SK-N-SH (cell line): ENCODE measurements around the gene TMEM214. TPM values are rescaled to one million over a fixed set of nuclear protein-coding genes. Genes with fewer than 3 reads are reported as not detected.

ENCODE experiments used
- CTCF ChIA-PET: fragments of 300-600, 350-600 bp; formaldehyde crosslinking; extraction: SDS; loops from one replicate; lab custom pipeline; 2021; lab: Yijun Ruan, JAX
- POLR2A ChIA-PET: fragments of 350-600 bp; sonication (Branson Sonifier 250); formaldehyde crosslinking; extraction: SDS; loops from one replicate; lab custom pipeline; 2020; ENCODE audit warnings: antibody characterized with exemption, inconsistent platforms; lab: Yijun Ruan, JAX
- DNase-seq: peaks from one replicate; pipeline ENCODE4 v3.0.0; 2012
- H2AFZ ChIP-seq: fragments of 200-600 bp; sonication (generic); 2 replicates; pipeline ENCODE4 v1.8.1; 2016; ENCODE audit warnings: antibody characterized with exemption, mild to moderate bottlenecking, low read depth
- H3F3A ChIP-seq: fragments of 200-600 bp; sonication (generic); replicated peaks from 2 replicates; pipeline ENCODE3; 2016; ENCODE audit warnings: antibody characterized with exemption, mild to moderate bottlenecking; ENCODE audit not compliant: insufficient read depth
- H3K27ac ChIP-seq, 2 experiments: fragments of 200-500 bp in 1 of 2; fragments of 200-600 bp in 1 of 2; sonication (Bioruptor generic) in 1 of 2; sonication (generic), shearing (Covaris generic) in 1 of 2; 2 replicates each; pipeline versions ENCODE4 v1.5.1 to v1.6.1; 2014 to 2016; ENCODE audit warnings: low read depth in 2 of 2, inconsistent platforms in 1 of 2, low read length in 1 of 2, mild to moderate bottlenecking in 1 of 2, mixed read lengths in 1 of 2
- H3K27me3 ChIP-seq: fragments of 200-600 bp; sonication (generic), shearing (Covaris generic); 2 replicates; pipeline ENCODE4 v1.6.1; 2016; ENCODE audit warnings: mixed run types; ENCODE audit not compliant: insufficient read depth
- H3K36me3 ChIP-seq, 2 experiments: fragments of 200-500 bp in 1 of 2; fragments of 200-600 bp in 1 of 2; sonication (Bioruptor generic) in 1 of 2; sonication (generic) in 1 of 2; replicated peaks in 1 of 2; 2 replicates each; pipeline versions ENCODE3 to v1.5.1; 2014 to 2016; ENCODE audit warnings: low read length in 1 of 2, mild to moderate bottlenecking in 1 of 2; ENCODE audit not compliant: insufficient read depth in 2 of 2, control insufficient read depth in 1 of 2
- H3K4me1 ChIP-seq, 2 experiments: fragments of 200-500 bp in 1 of 2; fragments of 200-600 bp in 1 of 2; sonication (Bioruptor generic) in 1 of 2; sonication (generic), shearing (Covaris generic) in 1 of 2; 2 replicates each; pipeline versions ENCODE4 v1.5.1 to v1.6.1; 2014 to 2016; ENCODE audit warnings: low read depth in 1 of 2, low read length in 1 of 2, mixed run types in 1 of 2; ENCODE audit not compliant: insufficient read depth in 2 of 2, control insufficient read depth in 1 of 2
- H3K4me2 ChIP-seq: fragments of 200-600 bp; sonication (generic), shearing (Covaris generic); 2 replicates; pipeline ENCODE4 v1.6.1; 2017; ENCODE audit warnings: mixed run types
- H3K4me3 ChIP-seq, 2 experiments: fragments of 200-500 bp in 1 of 2; fragments of 200-600 bp in 1 of 2; sonication (Bioruptor generic) in 1 of 2; sonication (generic), shearing (Covaris generic) in 1 of 2; 2 replicates each; pipeline versions ENCODE4 v1.5.1 to v1.8.1; 2014 to 2016; ENCODE audit warnings: low read depth in 2 of 2, inconsistent platforms in 1 of 2, low read length in 1 of 2, mild to moderate bottlenecking in 1 of 2, mixed read lengths in 1 of 2, moderate library complexity in 1 of 2
- H3K79me2 ChIP-seq: fragments of 200-600 bp; sonication (generic); 2 replicates; pipeline ENCODE4 v1.8.1; 2017; ENCODE audit warnings: mild to moderate bottlenecking; ENCODE audit not compliant: insufficient read depth
- H3K9ac ChIP-seq: fragments of 200-600 bp; sonication (generic); 2 replicates; pipeline ENCODE4 v1.6.1; 2017; ENCODE audit warnings: mixed run types
- H3K9me2 ChIP-seq: fragments of 200-600 bp; sonication (generic); 2 replicates; pipeline ENCODE4 v1.6.1; 2017; ENCODE audit warnings: mixed run types
- H3K9me3 ChIP-seq: fragments of 200-600 bp; sonication (generic); 2 replicates; pipeline ENCODE4 v1.6.1; 2017; ENCODE audit warnings: mixed run types, mild to moderate bottlenecking, moderate library complexity
- H4K20me1 ChIP-seq: fragments of 200-600 bp; sonication (generic); 2 replicates; pipeline ENCODE4 v1.6.1; 2017; ENCODE audit warnings: mild to moderate bottlenecking, mixed run types; ENCODE audit not compliant: insufficient read depth
- CHD2 ChIP-seq: fragments of 150-350 bp; IDR thresholded peaks from 2 replicates; pipeline ENCODE4 v1.6.1; 2018; ENCODE audit warnings: low read length; ENCODE audit not compliant: partially characterized antibody
- ELF1 ChIP-seq: IDR thresholded peaks from 2 replicates; pipeline ENCODE4 v1.4.0; 2012
- EP300 ChIP-seq, 2 experiments: IDR thresholded peaks; 2 replicates each; pipeline versions ENCODE4 v1.4.0 to v1.6.1; 2012; ENCODE audit warnings: borderline replicate concordance in 1 of 2, low read depth in 1 of 2, low read length in 1 of 2
- FOSL2 ChIP-seq: IDR thresholded peaks from 2 replicates; pipeline ENCODE4 v1.4.0; 2012; ENCODE audit warnings: low read depth, mild to moderate bottlenecking, moderate library complexity, borderline replicate concordance
- FOXM1 ChIP-seq: IDR thresholded peaks from 2 replicates; pipeline ENCODE4 v1.4.0; 2012; ENCODE audit warnings: low read depth, mild to moderate bottlenecking
- GABPA ChIP-seq: IDR thresholded peaks from 2 replicates; pipeline ENCODE4 v1.4.0; 2012; ENCODE audit warnings: low read depth, mild to moderate bottlenecking
- JUND ChIP-seq: IDR thresholded peaks from 2 replicates; pipeline ENCODE4 v1.4.0; 2012
- MEF2A ChIP-seq: IDR thresholded peaks from 2 replicates; pipeline ENCODE4 v1.4.0; 2012; ENCODE audit warnings: low read depth, borderline replicate concordance
- MXI1 ChIP-seq: IDR thresholded peaks from 2 replicates; pipeline ENCODE4 v1.6.1; 2012; ENCODE audit warnings: mild to moderate bottlenecking, low read depth, low read length, improper control_type of control experiment
- NFIC ChIP-seq: IDR thresholded peaks from 2 replicates; pipeline ENCODE4 v1.4.0; 2012; ENCODE audit warnings: borderline replicate concordance
- NRF1 ChIP-seq: IDR thresholded peaks from 2 replicates; pipeline ENCODE4 v1.6.1; 2012; ENCODE audit warnings: low read depth, mild to moderate bottlenecking, low read length
- POLR2AphosphoS5 ChIP-seq: IDR thresholded peaks from 2 replicates; pipeline ENCODE4 v1.6.1; 2012; ENCODE audit warnings: low read depth, low read length
- RAD21 ChIP-seq: IDR thresholded peaks from 2 replicates; pipeline ENCODE4 v1.6.1; 2012; ENCODE audit warnings: mild to moderate bottlenecking, low read length
- RCOR1 ChIP-seq: fragments of 150-350 bp; IDR thresholded peaks from 2 replicates; pipeline ENCODE4 v1.6.1; 2017; ENCODE audit warnings: antibody characterized with exemption, low read length
- RFX5 ChIP-seq: IDR thresholded peaks from 2 replicates; pipeline ENCODE4 v1.6.1; 2012; ENCODE audit warnings: mild to moderate bottlenecking, improper control_type of control experiment, low read length
- RXRA ChIP-seq: IDR thresholded peaks from 2 replicates; pipeline ENCODE4 v1.4.0; 2012; ENCODE audit warnings: low read depth, mild to moderate bottlenecking, borderline replicate concordance
- SIN3A ChIP-seq: IDR thresholded peaks from 2 replicates; pipeline ENCODE4 v1.6.1; 2012; ENCODE audit warnings: low read depth, mild to moderate bottlenecking, low read length, moderate library complexity, borderline replicate concordance
- SMC3 ChIP-seq: IDR thresholded peaks from 2 replicates; pipeline ENCODE4 v1.6.1; 2012; ENCODE audit warnings: low read depth, low read length, improper control_type of control experiment
- TAF1 ChIP-seq: IDR thresholded peaks from 2 replicates; pipeline ENCODE4 v1.6.1; 2012; ENCODE audit warnings: low read depth, mild to moderate bottlenecking, low read length, moderate library complexity, borderline replicate concordance
- TCF12 ChIP-seq: IDR thresholded peaks from 2 replicates; pipeline ENCODE4 v1.4.0; 2012
- USF1 ChIP-seq: IDR thresholded peaks from 2 replicates; pipeline ENCODE4 v1.4.0; 2012; ENCODE audit warnings: low read depth, borderline replicate concordance
- USF2 ChIP-seq: fragments of 150-350 bp; IDR thresholded peaks from 2 replicates; pipeline ENCODE4 v1.6.1; 2017; ENCODE audit warnings: antibody characterized with exemption, low read length, low read depth, borderline replicate concordance
- ZBTB33 ChIP-seq: IDR thresholded peaks from 2 replicates; pipeline ENCODE4 v1.4.0; 2012; ENCODE audit warnings: low read depth, borderline replicate concordance
- WGBS: methylation state at CpG from one replicate; pipeline ENCODE4 v1.1.6; 2017; ENCODE audit warnings: low lambda C conversion rate; 5-methylcytosine and 5-hydroxymethylcytosine counted together
- polyA plus RNA-seq, 3 experiments: library from polyadenylated mRNA; depleted of rRNA; stranded (reverse); fragments of >200 nt; gene quantifications; 2 replicates each; pipeline ENCODE4 v1.2.3, GENCODE V29; 2012

Gene TMEM214
- polyA plus RNA-seq, 1 of the 3 experiments (the other 2 are of a cell fraction): 69.4 TPM

DNA sequence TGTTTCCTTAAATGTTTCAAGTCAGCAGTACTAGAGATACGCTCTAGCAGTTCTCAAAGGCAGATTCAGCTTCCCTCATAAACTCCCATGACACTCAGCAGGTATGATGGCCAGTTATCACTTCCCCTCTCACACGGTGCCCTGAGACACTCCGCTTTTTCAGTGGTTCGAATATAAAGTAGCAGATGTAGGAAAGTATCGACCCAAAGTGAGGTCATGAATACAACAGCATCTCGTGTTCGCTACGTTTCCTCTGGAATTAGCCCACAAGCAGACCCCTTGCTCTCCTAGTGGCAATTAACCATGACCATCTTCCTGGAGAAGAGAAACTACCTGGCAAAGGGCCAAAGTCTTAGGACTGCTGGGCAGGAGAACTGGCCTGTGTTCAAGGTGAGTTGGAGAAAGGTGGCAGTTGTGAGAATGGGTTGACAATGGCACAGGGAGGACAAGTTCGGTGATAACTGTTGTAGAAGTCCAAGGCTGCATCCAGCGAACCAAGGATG is 9.4 kb downstream of the TMEM214 start:
- Histone ChIP-seq H3K9me2 (no peaks in the 10 kb centered on the region), H3K27me3 (no peaks in the 10 kb centered on the region), H3K36me3 (peaks cover 7 to 57% of the 10 kb centered on the region in 2 experiments), H3K9ac (no peak overlapping the region), H3K27ac (no peak overlapping the region), H3K9me3 (no peaks in the 10 kb centered on the region), H3K79me2 (no peaks in the 10 kb centered on the region), H3K4me3 (no peak overlapping the region), H3K4me1 (peaks cover 0 to 7% of the 10 kb centered on the region in 2 experiments; a peak in 1 of 4 replicates), H2AFZ (no peak overlapping the region), H4K20me1 (no peaks in the 10 kb centered on the region), H3K4me2 (no peak overlapping the region), H3F3A (peaks cover 15% of the 10 kb centered on the region)
- ChIA-PET CTCF (interaction anchor here (1.0 to 2.2 kb wide), 3 partner anchors 8 to 81 kb away, joined by 3 to 9 read pairs (median 6); partner anchors contain the start of gene AGBL5), POLR2A (interaction anchor here (1.4 to 1.5 kb wide), 2 partner anchors 9 to 10 kb away, joined by 4 to 6 read pairs; partner anchors contain the start of gene AGBL5)
- DNase-seq: no peak
- no peak for TF ChIP-seq ELF1
- TF ChIP-seq FOSL2: no peak
- no peak for TF ChIP-seq TAF1
- peak; percentile 23; the same call in 1 of the 2 replicates for TF ChIP-seq NFIC
- no peak for TF ChIP-seq FOXM1
- peak; percentile 24; the same call in 1 of the 2 replicates for TF ChIP-seq POLR2AphosphoS5
- no peak for TF ChIP-seq GABPA
- TF ChIP-seq EP300 (IDR thresholded peaks at IDR 0.05; ENCODE audit: borderline replicate concordance in 1 of 2, low read depth in 1 of 2, low read length in 1 of 2): no peak
- TF ChIP-seq MXI1: no peak
- 87% methylated on average over 10 of the region's 10 CpGs for WGBS

DNA sequence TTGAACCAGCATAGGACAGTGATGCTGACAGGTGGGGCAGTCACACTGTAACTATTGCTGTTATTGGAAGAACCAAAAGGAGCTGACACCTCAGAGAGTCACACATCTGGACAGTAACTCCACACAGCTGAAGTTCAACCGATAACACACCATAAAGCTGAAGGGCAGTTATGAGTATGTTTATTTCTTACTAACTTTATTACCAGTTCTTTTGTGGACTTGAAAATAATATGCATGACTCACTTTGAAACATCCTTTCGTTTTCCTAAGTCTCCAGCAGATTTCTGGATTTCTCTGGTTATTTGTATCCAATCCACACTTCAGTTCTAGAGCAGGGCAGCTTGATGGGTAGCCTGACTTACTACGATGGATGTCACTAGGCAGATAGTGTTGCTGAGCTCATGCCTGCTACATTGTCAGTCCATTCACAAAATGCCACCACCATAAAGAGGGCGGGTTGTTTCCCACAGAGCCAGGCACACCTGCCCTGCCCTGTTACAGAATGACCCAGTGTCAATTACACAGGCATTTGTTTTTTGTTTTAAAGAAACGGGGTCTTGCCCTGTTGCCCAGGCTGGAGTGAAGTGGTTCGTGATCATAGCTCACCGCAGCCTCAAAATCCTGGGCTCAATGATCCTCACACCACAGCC is 10.3 kb downstream of the TMEM214 start:
- H3K27ac ChIP-seq: no peak overlapping the region
- CTCF ChIA-PET: interaction anchor here (1.0 to 1.4 kb wide), 2 partner anchors 14 to 81 kb away, joined by 3 to 6 read pairs; no protein-coding TSS in a partner anchor
- 90% methylated on average over 7 of the region's 7 CpGs for WGBS

More for the DNA sequence above, 10.3 kb downstream of the TMEM214 start:
- no peaks in the 10 kb centered on the region for H3K79me2 ChIP-seq
- peaks cover 0 to 7% of the 10 kb centered on the region in 2 experiments; a peak in 1 of 4 replicates for H3K4me1 ChIP-seq
- no peak for DNase-seq
- H3K9ac ChIP-seq: no peak overlapping the region
- no peak overlapping the region for H3K4me3 ChIP-seq
- TF ChIP-seq CHD2: no peak
- no peak for TF ChIP-seq RXRA
- no peak for TF ChIP-seq FOSL2
- TF ChIP-seq NRF1: no peak
- no peak for TF ChIP-seq RAD21
- TF ChIP-seq SMC3: no peak
- TF ChIP-seq TCF12: no peak
- TF ChIP-seq ZBTB33: no peak
- no peak for TF ChIP-seq RCOR1
- TF ChIP-seq RFX5: no peak
- no peak for TF ChIP-seq JUND
- TF ChIP-seq MXI1: no peak
- no peak for TF ChIP-seq SIN3A
- no peak for TF ChIP-seq MEF2A
- no peak for TF ChIP-seq FOXM1
- TF ChIP-seq USF1: no peak
- no peak for TF ChIP-seq USF2
- H3K36me3 ChIP-seq: peaks cover 7 to 48% of the 10 kb centered on the region in 2 experiments
- no peak overlapping the region for H2AFZ ChIP-seq
- H3K4me2 ChIP-seq: no peak overlapping the region
- POLR2A ChIA-PET: interaction anchor here (1.0 to 1.5 kb wide), 3 partner anchors 9 to 17 kb away, joined by 3 to 6 read pairs (median 4); partner anchors contain the start of gene AGBL5
- H3F3A ChIP-seq: peaks cover 15% of the 10 kb centered on the region
- H4K20me1 ChIP-seq: no peaks in the 10 kb centered on the region
- no peaks in the 10 kb centered on the region for H3K9me2 ChIP-seq
- no peaks in the 10 kb centered on the region for H3K27me3 ChIP-seq
- H3K9me3 ChIP-seq: no peaks in the 10 kb centered on the region
